ENCODE data around the gene C9orf57.

- TF ChIP-seq, protein P1, sequence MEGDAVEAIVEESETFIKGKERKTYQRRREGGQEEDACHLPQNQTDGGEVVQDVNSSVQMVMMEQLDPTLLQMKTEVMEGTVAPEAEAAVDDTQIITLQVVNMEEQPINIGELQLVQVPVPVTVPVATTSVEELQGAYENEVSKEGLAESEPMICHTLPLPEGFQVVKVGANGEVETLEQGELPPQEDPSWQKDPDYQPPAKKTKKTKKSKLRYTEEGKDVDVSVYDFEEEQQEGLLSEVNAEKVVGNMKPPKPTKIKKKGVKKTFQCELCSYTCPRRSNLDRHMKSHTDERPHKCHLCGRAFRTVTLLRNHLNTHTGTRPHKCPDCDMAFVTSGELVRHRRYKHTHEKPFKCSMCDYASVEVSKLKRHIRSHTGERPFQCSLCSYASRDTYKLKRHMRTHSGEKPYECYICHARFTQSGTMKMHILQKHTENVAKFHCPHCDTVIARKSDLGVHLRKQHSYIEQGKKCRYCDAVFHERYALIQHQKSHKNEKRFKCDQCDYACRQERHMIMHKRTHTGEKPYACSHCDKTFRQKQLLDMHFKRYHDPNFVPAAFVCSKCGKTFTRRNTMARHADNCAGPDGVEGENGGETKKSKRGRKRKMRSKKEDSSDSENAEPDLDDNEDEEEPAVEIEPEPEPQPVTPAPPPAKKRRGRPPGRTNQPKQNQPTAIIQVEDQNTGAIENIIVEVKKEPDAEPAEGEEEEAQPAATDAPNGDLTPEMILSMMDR (IDR thresholded peaks at IDR 0.05; ENCODE audit: low read length), result no peak
- TF ChIP-seq EZH2 (IDR thresholded peaks at IDR 0.05; ENCODE audit: borderline replicate concordance, low read length), result no peak
Measured at GRCh38 chr9:72089451-72090130, 29.2 kb upstream of the C9orf57 start.

Data from OCI-LY1 (cell line).